DMS53 treated with DMSO at 0.1 percent for 48 hours (cell line): ENCODE data around the gene CLK3.

ENCODE experiments used
- DNase-seq: peaks from one replicate; lab custom pipeline; 2025; ENCODE audit not compliant: unreplicated experiment; lab: John Stamatoyannopoulos, UW

Gene CLK3

DNA sequence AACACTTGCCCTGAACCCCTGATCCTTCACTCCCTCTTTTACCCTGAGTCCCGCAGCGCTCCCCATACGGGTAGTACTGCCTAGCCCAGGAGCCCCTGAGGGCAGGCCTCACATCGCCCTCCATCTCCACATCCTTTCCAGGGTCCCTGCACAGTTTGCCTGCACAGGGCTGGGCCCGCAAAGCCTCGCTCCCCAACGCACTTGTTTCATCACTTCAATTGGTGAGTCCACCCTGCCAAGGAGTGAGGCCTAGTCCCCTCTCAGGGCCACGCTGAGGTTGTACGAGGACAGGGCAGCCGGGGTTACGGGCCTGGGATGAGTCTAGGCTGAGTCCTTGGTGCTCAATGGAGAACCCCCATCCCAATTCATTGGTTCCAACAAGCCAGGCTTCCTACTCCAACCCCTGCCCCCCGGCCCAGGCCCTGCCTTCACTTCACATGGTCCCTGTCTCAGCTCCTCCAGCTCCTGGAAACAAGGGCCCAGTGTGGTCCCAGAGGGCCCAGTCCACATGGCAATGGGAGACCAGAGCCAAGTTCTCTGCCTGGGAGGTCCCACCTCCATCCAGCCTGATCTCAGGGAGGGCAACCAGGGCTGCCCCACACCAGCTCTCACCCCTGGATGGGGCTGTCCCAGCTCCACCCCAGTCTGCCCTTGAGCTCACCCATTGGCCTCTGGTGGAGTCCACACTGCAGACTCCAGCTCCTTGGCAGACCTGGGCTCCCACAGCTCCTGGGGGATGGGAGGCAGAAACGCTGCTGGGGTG, 12.4 kb upstream of the CLK3 start:
- DNase-seq, result no peak

DNA sequence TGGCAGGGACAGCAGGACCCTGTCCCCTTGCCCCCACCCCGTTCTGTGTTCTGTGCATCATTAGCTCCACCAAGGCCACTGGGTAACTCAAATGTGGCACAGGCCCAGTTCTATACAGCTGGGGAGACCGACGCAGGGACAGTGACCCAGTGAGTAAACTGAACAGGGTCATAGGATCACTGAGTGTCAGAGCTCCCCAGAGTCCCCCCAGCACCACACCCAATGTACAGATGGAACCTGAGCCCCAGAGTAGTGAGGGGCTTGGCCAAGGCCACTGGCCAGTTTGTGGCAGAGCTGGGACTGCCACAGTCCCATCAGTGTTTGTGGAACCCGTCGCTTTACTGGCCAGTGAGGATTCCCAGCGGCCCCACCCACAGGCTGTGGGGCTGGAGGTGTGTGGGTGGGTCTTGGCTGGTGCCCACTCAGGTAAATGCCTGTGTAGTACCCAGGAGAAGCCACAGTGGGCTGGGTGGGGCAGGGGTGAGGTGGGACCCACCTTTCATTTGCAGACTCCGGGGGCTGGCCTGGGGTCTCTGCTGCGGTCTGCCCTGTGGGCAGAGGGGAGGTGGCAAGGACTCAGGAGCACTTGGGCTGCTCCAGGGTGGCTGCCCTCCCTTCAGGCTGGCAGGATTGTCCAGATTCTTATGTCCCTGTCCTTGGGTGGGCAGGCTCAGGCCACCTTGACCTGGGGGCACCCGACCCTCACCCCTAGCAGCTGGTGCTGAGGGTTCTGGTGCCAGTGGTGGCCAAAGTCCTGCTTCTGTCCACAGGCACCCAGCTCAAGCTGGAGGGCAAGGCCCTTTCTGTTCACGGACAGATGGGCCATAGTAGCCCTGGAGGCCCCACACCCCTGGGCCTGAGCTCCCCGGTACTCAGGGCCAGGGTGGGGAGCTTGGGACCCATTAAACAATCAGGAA, 11.6 kb upstream of the CLK3 start:
- no peak for DNase-seq

DNA sequence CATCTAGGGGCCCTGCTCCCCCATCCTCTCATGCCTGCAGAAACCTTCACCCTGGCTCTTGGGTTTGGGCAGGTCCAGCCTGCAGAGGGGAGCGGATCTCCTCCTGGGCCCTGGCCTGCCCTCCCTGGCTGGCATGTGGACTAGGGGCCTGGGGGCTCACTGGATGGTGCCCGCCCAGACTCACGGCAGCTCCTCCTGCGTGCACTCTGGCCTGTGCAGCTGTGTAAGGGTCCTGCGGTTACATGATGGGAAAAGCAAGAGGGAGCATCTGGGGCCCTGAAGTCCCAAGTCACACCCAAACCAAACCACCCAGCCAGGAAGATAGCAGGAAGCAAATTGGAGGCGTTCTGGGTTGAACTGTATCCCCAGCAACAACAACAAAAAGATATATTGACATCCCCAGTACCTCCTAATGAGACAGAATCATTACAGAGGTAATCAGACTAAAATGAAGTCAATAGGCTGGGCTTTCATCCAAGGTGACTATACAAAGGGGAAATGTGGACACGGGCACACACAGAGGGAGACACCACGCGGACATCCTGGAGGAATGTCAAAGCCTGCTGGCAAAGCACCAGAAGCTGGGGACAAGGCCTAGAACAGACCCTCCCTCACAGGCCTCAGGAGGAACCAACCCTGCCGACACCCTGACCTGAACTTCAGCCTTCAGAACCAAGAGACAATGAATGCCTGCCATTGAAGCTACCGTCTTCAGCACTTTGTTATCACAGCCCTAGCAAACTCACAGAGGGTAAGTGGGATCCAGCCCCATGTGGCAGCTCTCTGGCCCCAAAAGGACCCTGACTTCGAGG, 10.4 kb upstream of the CLK3 start:
- DNase-seq, result no peak

DNA sequence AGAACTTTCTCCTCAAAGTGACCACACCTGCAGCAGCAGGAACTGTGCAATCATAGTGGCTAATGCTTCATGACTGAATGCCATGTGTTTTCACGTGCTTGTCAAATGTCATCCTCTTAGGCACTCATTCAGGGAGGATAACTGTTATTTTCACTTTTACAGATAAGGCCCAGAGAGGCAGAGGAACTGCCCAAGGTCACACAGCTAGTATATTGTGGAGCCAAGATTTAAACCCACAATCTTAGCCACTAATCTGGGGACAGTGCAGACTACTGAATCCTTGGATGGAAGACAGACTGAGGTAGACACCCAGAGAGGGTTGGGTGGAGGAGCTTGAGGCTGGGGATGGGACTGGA, 9.9 kb upstream of the CLK3 start:
- DNase-seq, result no peak

DNA sequence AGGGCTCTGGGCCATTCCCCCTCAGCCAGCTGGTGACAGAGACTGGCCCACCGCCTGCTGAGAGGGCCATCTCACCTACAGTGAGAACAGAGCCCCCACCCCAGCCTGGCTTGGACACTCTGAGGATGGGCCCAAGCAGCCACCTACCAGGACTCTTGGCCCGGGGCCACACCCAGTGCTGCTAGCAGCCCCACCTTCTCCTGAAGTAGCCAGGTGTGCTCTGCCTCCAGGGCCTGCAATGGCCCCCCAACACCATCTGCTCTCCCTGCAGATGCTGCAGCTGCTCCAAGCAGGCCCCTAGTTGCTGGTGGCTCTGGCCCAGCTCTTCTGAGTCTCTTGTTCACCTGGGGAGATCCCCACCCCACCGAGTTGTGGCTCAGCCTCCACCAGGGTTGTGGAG, 6.8 kb upstream of the CLK3 start:
- no peak for DNase-seq

DNA sequence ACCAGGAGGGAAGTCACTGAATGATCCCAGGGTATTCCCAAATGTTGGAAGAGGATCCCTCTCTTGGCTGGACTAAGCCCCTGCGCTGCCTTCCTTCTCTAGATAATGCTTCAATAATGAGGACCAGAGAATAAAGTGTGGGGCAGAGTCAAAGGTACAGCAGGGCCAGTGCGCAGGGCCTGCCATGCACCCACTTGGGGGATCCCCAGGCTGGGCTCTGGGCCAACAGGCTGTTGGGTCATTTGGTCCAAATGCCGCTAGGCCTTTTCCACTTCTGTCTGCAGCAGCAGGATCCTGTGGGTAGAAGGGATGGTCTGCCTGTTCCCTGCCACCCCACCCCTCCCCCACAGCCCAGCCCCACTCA, 5.7 kb upstream of the CLK3 start:
- no peak for DNase-seq

DNA sequence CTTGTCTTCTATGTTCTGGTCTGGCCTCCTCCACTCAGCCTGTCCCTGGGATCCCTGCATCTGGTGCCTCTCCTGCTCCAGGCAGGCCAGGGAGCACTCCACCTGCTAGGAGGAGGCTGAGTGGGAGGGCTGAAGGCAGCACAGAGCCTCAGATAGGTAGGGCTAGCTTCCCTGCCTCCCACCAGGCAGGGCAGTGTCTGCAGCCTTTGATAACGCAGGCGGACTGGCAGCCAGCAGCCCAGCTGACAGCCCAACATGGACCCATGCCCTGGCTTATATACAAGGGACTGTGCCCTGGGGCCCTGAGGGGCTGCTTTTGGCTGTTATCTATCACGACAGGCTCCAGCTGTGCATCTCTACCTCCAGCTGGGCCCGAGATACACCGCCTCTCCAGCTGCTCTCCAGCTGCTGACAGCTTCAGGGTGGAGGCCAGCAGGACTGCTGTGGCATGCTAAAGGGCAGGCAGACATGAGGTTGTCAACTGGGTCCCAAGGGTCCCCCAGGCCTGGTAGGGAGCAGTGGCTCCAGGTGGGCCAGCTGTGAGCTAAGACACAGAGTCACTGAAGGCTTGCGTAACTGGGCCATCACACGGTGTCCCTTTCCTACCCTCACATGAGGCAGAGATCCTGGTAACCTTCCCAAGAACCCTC, 5.2 kb upstream of the CLK3 start:
- DNase-seq, result no peak

DNA sequence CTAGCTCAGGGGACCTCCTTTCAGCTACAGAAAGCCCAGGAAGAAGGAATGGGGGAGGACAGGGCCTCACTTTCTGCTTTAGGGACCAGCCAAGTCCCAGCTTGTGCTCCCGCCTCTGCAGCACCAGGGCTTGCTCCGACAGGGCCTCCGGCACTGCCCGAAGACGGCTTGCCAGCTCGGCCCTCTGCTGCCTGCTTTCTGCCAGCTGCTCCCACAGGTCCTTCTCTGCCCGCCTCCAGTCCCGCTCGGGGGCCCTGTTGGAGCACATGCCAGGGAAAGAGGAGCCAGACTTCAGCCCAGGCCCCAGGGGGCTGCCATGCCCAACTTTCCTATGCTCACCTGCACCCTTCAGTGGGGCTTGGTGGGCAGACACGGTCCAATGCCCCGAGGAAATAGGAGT, 4.3 kb upstream of the CLK3 start:
- no peak for DNase-seq

DNA sequence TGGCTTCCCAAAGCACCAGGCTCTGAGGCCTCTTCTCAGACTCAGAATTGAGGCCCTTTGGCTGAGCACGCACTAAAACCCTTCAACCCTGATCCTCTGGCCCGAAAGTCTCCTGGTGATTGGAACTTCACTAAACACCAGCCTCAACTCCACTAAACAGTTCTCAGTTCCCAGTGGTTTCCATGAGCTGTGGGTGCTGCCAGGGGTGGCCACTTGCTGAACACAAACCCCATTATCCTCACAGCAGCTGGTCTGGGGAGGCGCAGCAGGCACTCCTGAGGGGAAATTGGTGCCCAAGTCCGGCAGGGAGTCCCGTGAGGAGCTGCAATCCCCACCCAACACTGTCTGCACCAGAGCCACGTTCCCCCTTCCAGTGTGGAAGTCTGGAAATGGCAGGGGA, 3.8 kb upstream of the CLK3 start:
- no peak for DNase-seq

DNA sequence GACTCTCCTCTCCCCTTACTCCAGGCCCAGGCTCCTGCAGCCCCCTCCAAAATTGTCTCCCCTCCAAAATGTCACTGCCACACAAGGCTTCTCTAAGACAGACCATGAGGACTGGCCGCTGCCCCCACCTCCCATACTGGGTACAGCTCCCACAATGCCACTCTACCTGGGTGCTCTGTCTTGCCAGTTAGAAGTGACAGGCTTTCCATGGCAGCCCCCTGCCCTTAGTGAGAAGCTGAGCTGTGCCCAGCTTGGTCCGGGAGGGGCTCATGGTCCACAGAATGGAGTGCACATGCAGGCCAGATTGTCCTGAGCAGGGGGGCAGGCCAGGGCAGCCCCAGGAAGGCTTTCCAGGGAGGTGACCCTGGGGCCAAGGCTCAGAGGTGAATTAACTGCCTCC, 3.0 kb upstream of the CLK3 start:
- DNase-seq, result no peak

DNA sequence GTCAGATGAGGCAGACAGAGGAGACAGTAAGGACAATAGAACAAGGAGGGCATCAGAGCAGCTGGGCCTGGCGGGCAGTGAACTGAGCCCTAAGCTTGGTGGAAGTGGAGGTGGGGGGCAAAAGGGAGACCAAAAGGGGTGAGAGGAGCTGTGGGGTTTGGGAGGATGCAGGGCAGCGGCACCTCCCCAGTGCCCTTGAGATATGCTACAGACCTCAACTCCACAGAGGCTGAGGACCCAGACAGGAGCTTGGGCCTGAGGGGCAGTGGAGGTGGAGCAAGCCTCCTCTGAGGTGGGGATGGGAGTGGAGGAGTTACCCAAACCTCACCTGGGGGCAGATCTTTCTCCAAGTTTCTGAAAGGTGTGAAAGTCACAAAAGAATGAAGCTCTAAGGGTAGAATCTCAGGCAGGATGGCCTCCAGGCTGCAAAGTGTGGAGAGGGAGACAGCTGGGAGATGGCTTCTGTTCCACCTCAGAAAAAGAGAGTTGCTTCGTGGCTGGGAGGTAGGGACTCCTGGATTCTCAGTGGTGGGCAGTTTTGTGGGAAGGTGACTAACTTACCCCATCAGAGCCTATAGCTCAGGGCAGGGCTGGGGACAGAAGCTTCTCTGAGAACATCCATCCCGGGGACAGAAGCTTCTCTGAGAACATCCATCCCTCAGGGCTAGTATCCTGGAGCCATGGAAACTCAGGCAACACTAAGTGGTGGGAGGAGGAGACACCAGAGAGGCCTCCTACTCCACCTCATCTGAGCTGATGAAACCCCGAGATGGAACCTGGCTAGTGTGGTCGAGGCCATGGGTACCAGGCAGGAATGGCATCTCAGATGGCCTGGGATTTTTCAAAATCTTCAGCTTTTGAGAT, 2.3 kb upstream of the CLK3 start:
- DNase-seq, result no peak

DNA sequence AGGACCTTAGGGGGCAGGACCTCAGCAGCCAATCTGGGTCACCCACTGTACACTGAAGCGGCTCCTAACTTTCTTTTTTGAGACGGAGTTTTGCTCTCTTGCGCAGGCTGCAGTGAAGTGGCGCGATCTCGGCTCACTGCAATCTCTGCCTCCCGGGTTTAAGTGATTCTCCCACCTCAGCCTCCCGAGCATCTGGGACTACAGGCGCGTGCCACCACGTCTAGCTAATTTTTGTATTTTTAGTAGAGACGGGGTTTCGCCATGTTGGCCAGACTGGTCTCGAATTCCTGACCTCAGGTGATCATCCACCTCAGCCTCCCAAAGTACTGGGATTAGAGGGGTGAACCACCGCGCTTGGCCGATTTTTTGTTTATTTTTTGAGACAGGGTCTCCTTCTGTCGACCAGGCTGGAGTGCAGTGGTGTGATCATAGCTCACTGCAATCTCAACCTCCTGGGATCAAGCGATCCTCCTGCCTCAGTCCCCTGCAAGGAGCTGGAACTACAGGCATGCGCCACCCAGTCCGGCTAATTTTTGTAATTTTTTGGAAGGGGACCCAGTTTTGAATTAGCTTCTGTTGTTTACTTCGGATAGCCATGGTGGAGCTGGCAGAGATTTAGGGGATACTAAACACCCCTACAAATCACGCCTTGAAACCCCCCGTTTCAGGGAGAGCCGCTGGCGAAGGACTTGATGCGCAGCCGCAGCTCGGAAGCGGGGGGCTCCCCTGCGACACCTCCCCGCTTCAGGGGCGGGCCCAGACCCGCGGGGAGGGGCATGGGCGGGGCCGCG, 1.5 kb upstream of the CLK3 start:
- no peak for DNase-seq

DNA sequence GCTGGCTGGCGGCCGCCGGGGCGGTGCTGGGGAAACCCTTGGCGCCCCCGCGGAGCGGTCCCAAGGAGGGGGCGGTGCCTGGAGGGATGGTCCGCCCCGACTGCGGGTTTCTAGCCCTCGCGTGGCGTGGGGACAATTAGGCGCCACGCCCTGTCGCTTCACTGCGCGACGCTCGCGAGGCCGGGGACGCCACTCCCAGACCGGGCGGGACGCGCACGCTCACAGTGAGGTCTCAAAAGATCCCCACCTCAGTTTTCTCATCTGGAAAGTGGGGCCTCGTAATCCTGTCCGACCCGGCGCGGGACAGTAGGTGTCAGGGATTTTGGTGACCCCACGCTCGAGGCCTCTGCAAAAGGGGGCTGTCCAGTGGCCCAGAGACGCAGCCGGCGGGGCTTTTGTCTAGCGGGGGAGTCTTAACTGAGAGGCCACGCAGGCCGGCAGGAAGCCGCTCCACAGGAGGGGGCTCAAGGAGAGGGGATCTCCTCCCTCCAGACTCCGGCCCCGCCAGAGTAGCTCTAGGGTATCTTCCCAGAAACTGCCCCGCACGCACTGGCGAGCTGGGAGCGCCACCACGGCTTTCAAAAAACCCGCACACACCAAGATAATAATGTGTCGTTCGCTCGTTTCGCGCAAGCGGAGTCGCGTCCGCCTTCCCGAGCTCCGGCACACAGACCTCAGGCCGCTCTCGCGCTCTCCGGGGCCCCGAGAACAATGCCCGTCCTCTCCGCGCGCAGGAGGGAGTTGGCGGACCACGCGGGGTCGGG, 710 bp upstream of the CLK3 start:
- no peak for DNase-seq

DNA sequence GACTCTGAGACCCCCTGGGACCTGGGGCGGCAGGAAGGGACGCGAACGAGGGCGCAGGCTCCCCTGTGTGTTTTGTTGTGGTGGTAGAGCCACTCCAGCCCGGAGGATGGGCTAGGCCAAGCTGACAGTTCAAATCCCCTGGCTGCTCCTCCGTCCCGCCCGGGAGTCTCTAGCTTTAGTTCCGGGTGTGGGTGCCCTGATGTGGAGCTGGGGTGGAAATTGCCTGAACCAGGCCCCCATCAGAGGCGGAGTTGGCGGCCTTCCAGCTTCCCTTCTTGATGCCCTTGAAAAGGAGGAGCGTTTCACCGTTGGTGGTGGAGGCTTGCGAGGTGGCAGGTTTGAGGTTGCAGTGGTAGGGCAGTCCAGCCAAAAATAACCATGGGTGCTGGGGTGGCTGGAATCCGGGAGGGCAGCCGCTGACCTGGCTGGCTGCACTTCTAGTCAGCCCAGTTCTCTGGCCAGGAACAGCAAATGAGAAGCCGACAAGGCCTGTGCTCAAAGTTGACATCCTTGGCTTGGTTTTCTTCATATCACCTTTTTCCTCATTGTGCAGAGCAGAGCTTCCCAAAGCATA, 817 bp downstream of the CLK3 start:
- DNase-seq, result no peak

DNA sequence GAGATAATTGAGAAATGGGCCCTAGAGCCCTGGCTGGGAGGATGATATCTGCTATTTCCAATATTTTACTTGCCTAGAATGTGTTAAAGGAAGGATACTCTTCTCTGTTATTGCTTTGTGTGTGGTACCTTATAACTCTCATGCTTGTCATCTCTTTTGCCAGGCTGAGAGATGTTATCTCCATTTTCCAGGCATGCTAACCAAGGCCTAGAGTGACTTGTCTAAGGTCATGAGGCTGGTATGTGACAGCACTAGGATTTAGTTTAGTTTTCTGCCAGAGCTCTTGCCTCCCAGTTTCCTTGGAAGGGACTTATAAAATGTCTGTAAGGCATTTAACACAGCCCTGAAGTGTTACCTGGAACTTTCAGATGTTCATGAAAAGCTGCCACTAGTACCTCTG, 1.4 kb downstream of the CLK3 start:
- no peak for DNase-seq

DNA sequence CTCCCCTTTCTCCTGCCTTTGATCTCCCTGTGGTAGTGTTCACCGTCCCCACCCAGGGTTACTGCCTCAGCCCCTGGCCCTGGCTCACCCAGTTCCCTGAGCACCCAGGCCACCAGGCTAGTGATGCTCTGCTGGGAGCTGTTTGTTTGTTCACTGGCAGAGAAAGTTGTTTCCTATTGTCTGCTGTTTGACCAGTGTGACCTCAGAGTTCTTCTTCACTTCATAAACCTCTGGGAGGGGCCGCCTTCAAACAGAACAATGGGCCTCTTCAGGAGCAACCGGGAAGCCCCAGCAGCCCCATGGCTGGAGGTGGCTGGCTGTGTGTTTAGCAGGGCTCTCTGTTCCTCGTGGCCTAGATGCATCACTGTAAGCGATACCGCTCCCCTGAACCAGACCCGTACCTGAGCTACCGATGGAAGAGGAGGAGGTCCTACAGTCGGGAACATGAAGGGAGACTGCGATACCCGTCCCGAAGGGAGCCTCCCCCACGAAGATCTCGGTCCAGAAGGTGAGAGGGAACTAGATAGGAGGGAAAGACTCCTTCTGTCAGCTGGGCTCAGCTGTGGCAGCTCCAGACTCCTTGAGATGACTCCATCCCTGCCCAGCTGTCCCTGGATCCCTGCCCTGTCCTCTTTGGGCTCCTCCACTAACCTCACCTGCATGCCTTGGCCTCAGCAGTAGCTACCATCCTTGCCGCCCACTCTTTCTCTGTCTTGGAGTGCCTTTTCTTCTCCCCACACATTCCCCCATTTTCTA, 3.4 kb downstream of the CLK3 start:
- DNase-seq, result peak; percentile 13

DNA sequence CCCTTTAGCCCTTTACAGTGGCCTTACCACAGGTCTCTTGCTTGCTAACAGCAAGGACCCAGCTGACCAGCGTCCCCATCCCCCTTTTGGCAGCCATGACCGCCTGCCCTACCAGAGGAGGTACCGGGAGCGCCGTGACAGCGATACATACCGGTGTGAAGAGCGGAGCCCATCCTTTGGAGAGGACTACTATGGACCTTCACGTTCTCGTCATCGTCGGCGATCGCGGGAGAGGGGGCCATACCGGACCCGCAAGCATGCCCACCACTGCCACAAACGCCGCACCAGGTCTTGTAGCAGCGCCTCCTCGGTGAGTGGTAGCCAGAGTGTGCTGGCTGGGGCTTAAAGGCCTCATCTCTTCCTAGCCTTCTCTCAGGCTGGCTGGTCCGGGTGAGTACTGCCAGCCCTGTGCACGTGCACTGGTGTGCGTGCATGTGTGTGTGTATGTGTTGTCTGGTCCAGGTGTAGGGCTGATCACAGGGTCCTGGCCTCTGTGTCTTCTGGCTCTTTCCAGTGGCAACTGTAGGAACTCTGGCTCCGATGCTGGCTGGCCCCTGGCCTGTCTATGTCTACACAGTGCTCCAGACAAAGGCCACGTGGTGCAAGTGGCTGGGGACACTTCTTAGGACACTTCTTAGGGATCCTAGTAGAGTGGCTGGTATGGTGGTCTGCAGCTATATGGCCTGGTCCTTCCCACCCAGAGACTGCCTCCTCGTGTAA, 4.4 kb downstream of the CLK3 start:
- no peak for DNase-seq
